ENCODE data around the gene PASK. TPM values are rescaled to one million over a fixed set of nuclear protein-coding genes. Genes with fewer than 3 reads are reported as not detected.

Gene PASK
- total RNA-seq, 1 donor from 2014 or later, result 64.2 TPM

GRCh38 chr2:241126201-241126611 is 23.1 kb downstream of the PASK start:
- no peak overlapping the region for H3K27ac Mint-ChIP-seq (ENCODE audit: unreplicated experiment)
- H3K4me1 Mint-ChIP-seq, result no peaks in the 10 kb centered on the region

GRCh38 chr2:241125626-241126025 is 23.6 kb downstream of the PASK start:
- Mint-ChIP-seq H3K27ac (ENCODE audit: unreplicated experiment) (no peak overlapping the region), H3K27me3 (ENCODE audit: low read depth) (no peaks in the 10 kb centered on the region), H3K4me3 (no peak overlapping the region), H3K36me3 (ENCODE audit: low read depth) (peaks cover 10% of the 10 kb centered on the region), H3K9me3 (peaks cover 3% of the 10 kb centered on the region), H3K4me1 (no peaks in the 10 kb centered on the region)
- no peak for TF ChIP-seq CTCF (conservative IDR thresholded peaks at IDR 0.05)
- no peak for DNase-seq (ENCODE audit: low read depth, low spot score)

More at GRCh38 chr2:241126201-241126611, 23.1 kb downstream of the PASK start:
- Mint-ChIP-seq H3K27me3 (ENCODE audit: low read depth) (no peaks in the 10 kb centered on the region), H3K9me3 (no peaks in the 10 kb centered on the region), H3K4me3 (no peak overlapping the region), H3K36me3 (ENCODE audit: low read depth) (peaks cover 5% of the 10 kb centered on the region)
- no peak for TF ChIP-seq CTCF (conservative IDR thresholded peaks at IDR 0.05)
- DNase-seq (ENCODE audit: low read depth, low spot score), result no peak

- TF ChIP-seq CTCF (conservative IDR thresholded peaks at IDR 0.05), result no peak
- no peaks in the 10 kb centered on the region for H3K27me3 Mint-ChIP-seq (ENCODE audit: low read depth)
- peaks cover 3% of the 10 kb centered on the region for H3K9me3 Mint-ChIP-seq
- peaks cover 15% of the 10 kb centered on the region for H3K36me3 Mint-ChIP-seq (ENCODE audit: low read depth)
- no peak overlapping the region for H3K4me3 Mint-ChIP-seq
- no peak overlapping the region for H3K27ac Mint-ChIP-seq (ENCODE audit: unreplicated experiment)
- DNase-seq (ENCODE audit: low read depth, low spot score), result no peak
- no peaks in the 10 kb centered on the region for H3K4me1 Mint-ChIP-seq
Measured at GRCh38 chr2:241123816-241124536, 25.3 kb downstream of the PASK start.

GRCh38 chr2:241122376-241123002 is 26.8 kb downstream of the PASK start:
- no peak for TF ChIP-seq CTCF (conservative IDR thresholded peaks at IDR 0.05)
- H3K4me1 Mint-ChIP-seq, result no peaks in the 10 kb centered on the region
- H3K9me3 Mint-ChIP-seq, result peaks cover 3% of the 10 kb centered on the region
- H3K27me3 Mint-ChIP-seq (ENCODE audit: low read depth), result no peaks in the 10 kb centered on the region
- H3K36me3 Mint-ChIP-seq (ENCODE audit: low read depth), result peaks cover 15% of the 10 kb centered on the region
- no peak overlapping the region for H3K4me3 Mint-ChIP-seq
- no peak for DNase-seq (ENCODE audit: low read depth, low spot score)
- no peak overlapping the region for H3K27ac Mint-ChIP-seq (ENCODE audit: unreplicated experiment)

GRCh38 chr2:241121008-241121407 is 28.3 kb downstream of the PASK start:
- DNase-seq (ENCODE audit: low read depth, low spot score), result no peak
- Mint-ChIP-seq H3K9me3 (peaks cover 3% of the 10 kb centered on the region), H3K27me3 (ENCODE audit: low read depth) (no peaks in the 10 kb centered on the region), H3K4me1 (no peaks in the 10 kb centered on the region), H3K36me3 (ENCODE audit: low read depth) (peaks cover 15% of the 10 kb centered on the region), H3K27ac (ENCODE audit: unreplicated experiment) (no peak overlapping the region), H3K4me3 (no peak overlapping the region)
- no peak for TF ChIP-seq CTCF (conservative IDR thresholded peaks at IDR 0.05)
